ENCODE data around the gene PSMD6. TPM values are rescaled to one million over a fixed set of nuclear protein-coding genes. Genes with fewer than 3 reads are reported as not detected.

The PSMD6 gene
- total and polyA plus RNA-seq, 5 donors from 2014 or later, result 86.7 to 139 (median 124) TPM

DNA sequence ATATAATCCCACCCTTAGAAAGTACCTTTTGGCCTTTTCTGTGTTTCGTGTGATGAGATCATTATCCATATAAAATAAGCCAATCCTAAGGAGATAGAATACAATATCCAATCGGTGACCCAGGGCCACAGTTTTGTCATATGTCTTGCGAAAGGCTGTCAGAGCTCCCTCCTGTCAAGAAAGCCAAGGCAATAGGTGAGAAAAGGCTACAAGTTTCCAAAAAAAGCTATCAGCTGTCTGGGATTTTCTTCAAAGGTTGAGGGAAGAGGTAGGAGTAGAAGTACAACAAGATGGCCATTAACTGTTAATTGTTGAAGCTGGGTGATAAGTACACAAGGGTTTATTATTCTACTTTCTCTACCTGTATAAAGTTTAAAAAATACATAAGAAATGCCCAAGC is 4.0 kb downstream of the PSMD6 start:
- no peak for DNase-seq
- Mint-ChIP-seq H3K4me3 (no peak overlapping the region), H3K27me3 (no peaks in the 10 kb centered on the region), H3K36me3 (peaks cover 21% of the 10 kb centered on the region), H3K4me1 (peaks cover 45 to 62% (median 54%) of the 10 kb centered on the region in 4 donors), H3K27ac (peak overlapping the region in 1 of 3 donors; percentile 7), H3K9me3 (no peaks in the 10 kb centered on the region)
- Histone ChIP-seq H3K4me1 (ENCODE audit: control insufficient read depth, insufficient read depth, low read length, poor library complexity, severe bottlenecking) (peaks cover 28% of the 10 kb centered on the region), H3K27me3 (ENCODE audit: control insufficient read depth, insufficient read depth, low read length) (no peaks in the 10 kb centered on the region), H3K27ac (ENCODE audit: insufficient read depth, low read length, poor library complexity, severe bottlenecking) (peak overlapping the region; percentile 17), H3K36me3 (ENCODE audit: control insufficient read depth, insufficient read depth, low read length) (peaks cover 56% of the 10 kb centered on the region), H3K9me3 (ENCODE audit: control insufficient read depth in 2 of 2, low read length in 2 of 2) (no peaks in the 10 kb centered on the region), H3K4me3 (ENCODE audit: low read depth, low read length) (no peak overlapping the region)
- no peak for ATAC-seq (ENCODE audit: low read depth in 2 of 2)

DNA sequence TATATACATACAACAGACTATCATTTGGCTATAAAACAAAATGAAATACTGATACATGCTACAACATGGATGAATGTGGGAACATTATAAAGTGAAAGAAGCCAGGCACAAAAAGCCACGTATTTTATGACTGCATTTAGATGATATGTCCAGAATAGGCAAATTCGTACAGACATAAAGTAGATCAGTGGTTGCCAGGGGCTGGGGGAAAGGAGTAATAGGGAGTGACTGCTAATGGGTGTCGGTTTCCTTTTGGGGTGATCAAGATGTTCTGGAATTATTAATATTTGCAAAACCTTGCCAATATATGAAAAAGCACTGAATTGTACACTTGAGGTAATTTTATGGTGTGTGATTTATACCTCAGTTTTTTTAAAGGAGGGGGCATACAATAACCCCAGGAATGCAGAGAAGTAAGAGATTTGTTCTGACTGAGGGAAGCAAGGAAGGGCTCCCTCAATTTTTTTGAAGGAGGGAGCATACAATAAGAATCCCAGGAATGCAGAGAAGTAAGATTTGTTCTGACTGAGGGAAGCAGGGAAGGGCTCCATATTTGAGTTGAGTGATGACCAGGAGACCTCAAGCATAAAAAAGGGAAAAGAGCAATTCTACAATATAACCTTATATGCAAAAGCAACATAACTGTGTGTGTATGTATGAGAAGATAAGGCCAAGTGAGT is 6.2 kb downstream of the PSMD6 start:
- Mint-ChIP-seq H3K27me3 (no peaks in the 10 kb centered on the region), H3K36me3 (peaks cover 38% of the 10 kb centered on the region), H3K4me1 (peaks cover 45 to 64% (median 47%) of the 10 kb centered on the region in 4 donors), H3K4me3 (peak overlapping the region in 2 of 4 donors; percentile 9 to 48), H3K27ac (peak overlapping the region in 2 of 3 donors; percentile 9 to 18), H3K9me3 (no peaks in the 10 kb centered on the region)
- DNase-seq (no peak), ATAC-seq (ENCODE audit: low read depth in 2 of 2) (no peak)
- no peak overlapping the region for H3K27ac ChIP-seq (ENCODE audit: insufficient read depth, low read length, poor library complexity, severe bottlenecking)
- no peaks in the 10 kb centered on the region for H3K27me3 ChIP-seq (ENCODE audit: control insufficient read depth, insufficient read depth, low read length)
- peaks cover 15% of the 10 kb centered on the region for H3K4me1 ChIP-seq (ENCODE audit: control insufficient read depth, insufficient read depth, low read length, poor library complexity, severe bottlenecking)
- no peaks in the 10 kb centered on the region for H3K9me3 ChIP-seq (ENCODE audit: control insufficient read depth in 2 of 2, low read length in 2 of 2)
- peaks cover 78% of the 10 kb centered on the region for H3K36me3 ChIP-seq (ENCODE audit: control insufficient read depth, insufficient read depth, low read length)
- no peak overlapping the region for H3K4me3 ChIP-seq (ENCODE audit: low read depth, low read length)

DNA sequence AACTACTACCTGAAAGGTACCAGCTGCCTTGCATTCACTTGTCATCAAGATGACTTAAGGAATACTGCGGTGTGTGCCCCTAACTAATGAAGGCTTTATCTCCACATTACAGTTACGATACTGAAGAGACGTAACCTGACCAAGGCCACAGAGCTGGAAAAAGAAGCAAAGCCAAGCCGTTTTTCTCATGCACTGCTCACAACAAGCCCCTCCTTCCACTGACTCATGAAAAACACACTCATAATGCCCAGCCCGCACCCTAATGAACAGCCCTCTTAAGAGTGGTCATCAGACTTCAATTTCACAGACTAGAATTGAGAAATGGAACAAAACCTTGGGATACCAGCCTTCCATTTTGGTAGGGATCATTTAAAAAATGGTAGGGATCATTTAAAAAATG is 11.6 kb downstream of the PSMD6 start:
- Mint-ChIP-seq H3K27me3 (no peaks in the 10 kb centered on the region), H3K36me3 (peaks cover 46% of the 10 kb centered on the region), H3K9me3 (no peaks in the 10 kb centered on the region), H3K4me3 (no peak overlapping the region), H3K27ac (peak overlapping the region in 1 of 3 donors; percentile 42), H3K4me1 (peaks cover 22 to 50% (median 29%) of the 10 kb centered on the region in 4 donors)
- no peak overlapping the region for H3K4me3 ChIP-seq (ENCODE audit: low read depth, low read length)
- no peaks in the 10 kb centered on the region for H3K27me3 ChIP-seq (ENCODE audit: control insufficient read depth, insufficient read depth, low read length)
- H3K36me3 ChIP-seq (ENCODE audit: control insufficient read depth, insufficient read depth, low read length), result peaks cover 94% of the 10 kb centered on the region
- no peaks in the 10 kb centered on the region for H3K9me3 ChIP-seq (ENCODE audit: control insufficient read depth in 2 of 2, low read length in 2 of 2)
- no peaks in the 10 kb centered on the region for H3K4me1 ChIP-seq (ENCODE audit: control insufficient read depth, insufficient read depth, low read length, poor library complexity, severe bottlenecking)
- no peak overlapping the region for H3K27ac ChIP-seq (ENCODE audit: insufficient read depth, low read length, poor library complexity, severe bottlenecking)
- ATAC-seq (ENCODE audit: low read depth in 2 of 2) (no peak), DNase-seq (no peak)

DNA sequence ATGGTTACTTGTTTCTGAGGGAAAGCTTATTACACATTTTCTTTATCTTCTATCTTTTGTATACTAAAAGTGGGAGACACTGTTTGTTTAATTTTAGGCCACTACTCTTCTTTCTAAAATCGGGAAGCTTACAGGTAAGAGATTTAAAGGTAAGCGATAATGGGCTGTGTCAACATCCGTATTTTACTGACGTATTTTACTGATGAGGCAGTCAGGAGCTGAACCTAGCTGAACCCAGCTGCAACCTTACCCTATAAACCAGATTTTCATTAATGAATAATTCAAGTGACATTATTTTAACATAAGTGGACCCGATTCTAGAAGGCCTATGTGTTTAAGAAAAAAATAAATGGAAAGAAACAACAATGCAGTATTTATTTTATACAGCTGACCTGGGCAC is 13.1 kb downstream of the PSMD6 start:
- Mint-ChIP-seq H3K9me3 (no peaks in the 10 kb centered on the region), H3K36me3 (peaks cover 46% of the 10 kb centered on the region), H3K4me3 (no peak overlapping the region), H3K27me3 (no peaks in the 10 kb centered on the region), H3K27ac (peak overlapping the region in 1 of 3 donors; percentile 45), H3K4me1 (peaks cover 20 to 44% (median 26%) of the 10 kb centered on the region in 4 donors)
- ATAC-seq (ENCODE audit: low read depth in 2 of 2), result no peak
- DNase-seq, result no peak
- Histone ChIP-seq H3K4me3 (ENCODE audit: low read depth, low read length) (no peak overlapping the region), H3K36me3 (ENCODE audit: control insufficient read depth, insufficient read depth, low read length) (peaks cover 99% of the 10 kb centered on the region), H3K9me3 (ENCODE audit: control insufficient read depth in 2 of 2, low read length in 2 of 2) (no peaks in the 10 kb centered on the region), H3K4me1 (ENCODE audit: control insufficient read depth, insufficient read depth, low read length, poor library complexity, severe bottlenecking) (no peaks in the 10 kb centered on the region), H3K27me3 (ENCODE audit: control insufficient read depth, insufficient read depth, low read length) (no peaks in the 10 kb centered on the region), H3K27ac (ENCODE audit: insufficient read depth, low read length, poor library complexity, severe bottlenecking) (no peak overlapping the region)

DNA sequence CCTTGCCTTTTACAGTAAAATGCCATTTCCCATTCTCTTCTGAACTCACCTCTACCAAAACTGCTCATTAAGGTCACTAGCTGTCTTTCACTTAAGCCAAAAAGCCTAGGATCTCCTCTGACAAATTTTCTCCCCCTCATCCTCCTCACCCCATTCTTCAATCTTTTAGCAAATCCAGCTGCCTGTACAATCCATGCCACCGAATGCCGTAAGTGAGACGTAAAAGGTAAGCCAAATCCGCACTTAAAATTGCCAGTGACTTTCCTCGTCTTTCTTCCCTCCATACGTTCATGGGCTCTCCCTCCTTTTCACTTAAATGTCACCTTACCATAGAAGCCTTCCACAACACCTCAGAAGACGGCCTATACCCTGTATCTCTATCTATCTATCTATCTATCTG is 13.8 kb downstream of the PSMD6 start:
- Mint-ChIP-seq H3K4me3 (no peak overlapping the region), H3K27ac (peak overlapping the region; percentile 1 to 45 (median 42)), H3K36me3 (peaks cover 43% of the 10 kb centered on the region), H3K27me3 (no peaks in the 10 kb centered on the region), H3K4me1 (peaks cover 15 to 39% (median 22%) of the 10 kb centered on the region in 4 donors), H3K9me3 (no peaks in the 10 kb centered on the region)
- DNase-seq, result no peak
- H3K9me3 ChIP-seq (ENCODE audit: control insufficient read depth in 2 of 2, low read length in 2 of 2), result no peaks in the 10 kb centered on the region
- H3K36me3 ChIP-seq (ENCODE audit: control insufficient read depth, insufficient read depth, low read length), result peaks cover 96% of the 10 kb centered on the region
- no peaks in the 10 kb centered on the region for H3K27me3 ChIP-seq (ENCODE audit: control insufficient read depth, insufficient read depth, low read length)
- H3K27ac ChIP-seq (ENCODE audit: insufficient read depth, low read length, poor library complexity, severe bottlenecking), result no peak overlapping the region
- H3K4me3 ChIP-seq (ENCODE audit: low read depth, low read length), result no peak overlapping the region
- H3K4me1 ChIP-seq (ENCODE audit: control insufficient read depth, insufficient read depth, low read length, poor library complexity, severe bottlenecking), result no peaks in the 10 kb centered on the region
- ATAC-seq (ENCODE audit: low read depth in 2 of 2), result no peak

DNA sequence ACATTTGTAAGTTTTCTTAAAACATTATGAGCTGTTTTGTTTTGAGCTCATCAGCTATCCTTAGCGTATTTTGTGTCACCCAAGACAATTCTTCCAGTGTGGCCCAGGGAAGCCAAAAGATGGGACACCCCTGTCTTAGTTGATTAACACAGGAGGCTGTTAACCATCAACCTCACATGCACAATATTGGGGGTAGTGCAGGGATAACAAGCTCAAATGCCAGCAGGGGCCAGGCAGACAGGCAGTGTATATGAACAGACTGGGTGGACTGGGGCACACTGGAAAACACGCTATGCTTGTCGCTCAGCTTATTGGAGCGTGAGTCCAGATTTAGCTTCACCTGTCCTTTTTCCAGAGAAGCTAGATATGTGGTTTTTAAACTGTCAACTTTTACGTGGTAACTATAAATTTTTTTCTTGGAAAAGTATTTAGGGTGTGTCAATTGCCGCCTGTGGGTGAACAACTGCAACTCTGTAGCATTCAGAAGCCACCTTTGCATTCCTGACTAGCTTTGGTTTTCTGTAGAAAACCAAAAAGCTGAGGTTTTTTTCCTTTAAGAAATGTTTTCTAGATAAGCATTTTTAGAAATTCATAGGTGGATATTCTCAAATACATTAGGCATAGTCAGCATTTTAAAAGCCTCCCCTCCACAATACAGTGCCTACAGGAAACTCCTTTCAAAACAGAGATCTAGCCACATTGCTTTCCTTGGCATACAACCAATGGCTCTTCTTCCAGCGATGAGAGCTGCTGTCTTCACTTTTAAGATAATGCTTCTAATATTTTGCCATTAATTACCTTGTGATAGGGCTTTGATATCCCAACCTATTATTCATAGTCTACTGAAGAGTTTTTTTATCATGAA is 14.6 kb downstream of the PSMD6 start:
- Mint-ChIP-seq H3K4me1 (peaks cover 10 to 31% (median 18%) of the 10 kb centered on the region in 4 donors), H3K36me3 (peaks cover 39% of the 10 kb centered on the region), H3K4me3 (no peak overlapping the region), H3K27ac (peak overlapping the region in 1 of 3 donors; percentile 55), H3K27me3 (no peaks in the 10 kb centered on the region), H3K9me3 (no peaks in the 10 kb centered on the region)
- DNase-seq, result no peak
- no peaks in the 10 kb centered on the region for H3K4me1 ChIP-seq (ENCODE audit: control insufficient read depth, insufficient read depth, low read length, poor library complexity, severe bottlenecking)
- H3K36me3 ChIP-seq (ENCODE audit: control insufficient read depth, insufficient read depth, low read length), result peaks cover 96% of the 10 kb centered on the region
- H3K9me3 ChIP-seq (ENCODE audit: control insufficient read depth in 2 of 2, low read length in 2 of 2), result no peaks in the 10 kb centered on the region
- no peaks in the 10 kb centered on the region for H3K27me3 ChIP-seq (ENCODE audit: control insufficient read depth, insufficient read depth, low read length)
- no peak for ATAC-seq (ENCODE audit: low read depth in 2 of 2)
- H3K4me3 ChIP-seq (ENCODE audit: low read depth, low read length), result no peak overlapping the region
- H3K27ac ChIP-seq (ENCODE audit: insufficient read depth, low read length, poor library complexity, severe bottlenecking), result no peak overlapping the region

DNA sequence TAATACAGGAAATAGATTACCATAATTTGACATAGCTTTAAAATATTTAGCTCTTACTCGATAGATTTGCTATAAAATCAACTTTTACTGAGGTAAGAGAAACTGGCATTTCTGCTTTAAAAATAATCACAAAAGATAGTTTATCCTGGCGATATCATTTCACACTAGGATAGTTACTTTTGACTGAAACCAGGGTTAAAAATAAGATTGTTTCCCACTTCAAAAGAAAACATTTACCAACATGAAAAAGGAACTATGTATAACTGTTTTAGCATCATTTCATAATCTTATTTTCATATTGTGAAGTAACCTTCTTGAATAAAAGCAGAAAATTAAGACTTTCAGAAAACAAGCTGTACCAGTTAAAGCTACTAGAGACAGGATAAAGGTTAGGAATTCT is 15.3 kb downstream of the PSMD6 start:
- Histone ChIP-seq H3K27ac (ENCODE audit: insufficient read depth, low read length, poor library complexity, severe bottlenecking) (peak overlapping the region; percentile 2), H3K27me3 (ENCODE audit: control insufficient read depth, insufficient read depth, low read length) (no peaks in the 10 kb centered on the region), H3K4me3 (ENCODE audit: low read depth, low read length) (no peak overlapping the region), H3K4me1 (ENCODE audit: control insufficient read depth, insufficient read depth, low read length, poor library complexity, severe bottlenecking) (no peaks in the 10 kb centered on the region), H3K9me3 (ENCODE audit: control insufficient read depth in 2 of 2, low read length in 2 of 2) (no peaks in the 10 kb centered on the region), H3K36me3 (ENCODE audit: control insufficient read depth, insufficient read depth, low read length) (peaks cover 94% of the 10 kb centered on the region)
- ATAC-seq (ENCODE audit: low read depth in 2 of 2), result no peak
- Mint-ChIP-seq H3K4me3 (no peak overlapping the region), H3K27ac (peak overlapping the region in 1 of 3 donors; percentile 15), H3K27me3 (no peaks in the 10 kb centered on the region), H3K36me3 (peaks cover 32% of the 10 kb centered on the region), H3K4me1 (peaks cover 10 to 24% (median 18%) of the 10 kb centered on the region in 4 donors), H3K9me3 (no peaks in the 10 kb centered on the region)
- no peak for DNase-seq

Data from CD4-positive, CD25-positive, alpha-beta regulatory T cell (primary cell).